Measurements from ENCODE around the gene TOP1. TPM values are rescaled to one million over a fixed set of nuclear protein-coding genes. Genes with fewer than 3 reads are reported as not detected.

The TOP1 gene
- total and polyA plus RNA-seq, 2 of the 4 experiments (the other 2 are of a cell fraction) = 14.0 to 21.5 TPM

- ChIA-PET CTCF (no interaction called here), POLR2A (ENCODE audit: unreplicated experiment) (no interaction called here)
- Histone ChIP-seq H3K14ac (replicated peaks; ENCODE audit: low read depth, low read length) (0 out of 2 replicates have a peak overlapping the region, but pooled peaks have one; percentile 5), H3K27me3 (ENCODE audit: control insufficient read depth, insufficient read depth, low read length) (no peaks in the 10 kb centered on the region), H4K91ac (ENCODE audit: insufficient read depth, low read depth, low read length) (no peak overlapping the region), H4K5ac (ENCODE audit: low read depth, low read length) (no peak overlapping the region), H3K4me1 (ENCODE audit: control insufficient read depth, insufficient read depth, low read length) (peaks cover 31% of the 10 kb centered on the region), H4K8ac (ENCODE audit: low read depth in 2 of 2, low read length in 2 of 2) (no peak overlapping the region), H3K4me2 (ENCODE audit: low read depth, low read length) (peak overlapping the region; percentile 69), H3K36me3 (ENCODE audit: control insufficient read depth, insufficient read depth, low read length) (peaks cover 6% of the 10 kb centered on the region; the same call in 1 of the 2 replicates), H2BK120ac (ENCODE audit: low read depth, low read length) (no peak overlapping the region), H3K4ac (ENCODE audit: low read depth, low read length) (0 out of 2 replicates have a peak overlapping the region, but pooled peaks have one; percentile 29), H2AK5ac (ENCODE audit: low read depth, low read length) (0 out of 2 replicates have a peak overlapping the region, but pooled peaks have one; percentile 29), H3K9me3 (ENCODE audit: control insufficient read depth, insufficient read depth, low read length) (no peaks in the 10 kb centered on the region), H3K9me1 (ENCODE audit: insufficient read depth, low read length) (peaks cover 34% of the 10 kb centered on the region), H4K20me1 (ENCODE audit: insufficient read depth, low read length) (peaks cover 96% of the 10 kb centered on the region), H2BK20ac (ENCODE audit: low read depth, low read length) (0 out of 2 replicates have a peak overlapping the region, but pooled peaks have one; percentile 39), H3K4me3 (ENCODE audit: insufficient read depth, low read depth, low read length) (no peak overlapping the region), H3K23ac (ENCODE audit: low read depth, low read length) (no peak overlapping the region; the same call in 1 of the 2 replicates), H2BK15ac (ENCODE audit: low read depth, low read length) (no peak overlapping the region), H3K27ac (ENCODE audit: insufficient read depth, low read length) (peak overlapping the region; percentile 52; the same call in 1 of the 2 replicates), H2BK5ac (ENCODE audit: low read depth, low read length, poor library complexity, severe bottlenecking) (no peak overlapping the region), H3K79me1 (ENCODE audit: low read depth in 1 of 2, low read length in 2 of 2) (peaks cover 14 to 76% of the 10 kb centered on the region in 2 experiments; a peak in 3 of 4 replicates), H3K56ac (ENCODE audit: extremely low read depth, insufficient read depth, low read length) (no peak overlapping the region), H3K18ac (ENCODE audit: low read depth, low read length) (peak overlapping the region; percentile 33; the same call in 1 of the 2 replicates), H2AK9ac (replicated peaks; ENCODE audit: low read depth, low read length, poor library complexity) (no peak overlapping the region), H2AFZ (replicated peaks; ENCODE audit: low read length, poor library complexity) (no peak overlapping the region), H3K9ac (ENCODE audit: low read depth, low read length) (no peak overlapping the region)
- in situ Hi-C loops (cut with MboI; ENCODE audit: low sequenced_read_pairs) (no loop called here), dilution Hi-C loops (cut with HindIII; ENCODE audit: low sequenced_read_pairs, unreplicated experiment) (no loop called here), intact Hi-C loops (cut with micrococcal nuclease) (no loop called here)
- WGBS, 2 experiments (ENCODE audit: extremely low coverage in 2 of 2, insufficient read length in 1 of 2) = no CpG with 5 or more reads among the region's 5 CpGs
- TF ChIP-seq CEBPB (IDR thresholded peaks at IDR 0.05; ENCODE audit: low read depth, low read length) = no peak
- TF ChIP-seq USF2 (IDR thresholded peaks at IDR 0.05; ENCODE audit: low read depth, low read length) = no peak
- no peak for TF ChIP-seq MAZ (IDR thresholded peaks at IDR 0.05; ENCODE audit: borderline replicate concordance, low read depth, low read length)
- no peak for TF ChIP-seq MXI1 (IDR thresholded peaks at IDR 0.05; ENCODE audit: borderline replicate concordance, low read depth, low read length)
- no peak for TF ChIP-seq POLR2A (IDR thresholded peaks at IDR 0.05; ENCODE audit: low read depth, low read length)
- TF ChIP-seq FOS (IDR thresholded peaks at IDR 0.05; ENCODE audit: low read depth, low read length) = no peak
- no peak for TF ChIP-seq CTCF (conservative IDR thresholded peaks at IDR 0.05; ENCODE audit: low read depth, low read length)
- TF ChIP-seq NFE2L2 (IDR thresholded peaks at IDR 0.05; ENCODE audit: low read depth, low read length) = no peak
- no peak for TF ChIP-seq SMC3 (IDR thresholded peaks at IDR 0.05; ENCODE audit: low read depth, low read length)
- TF ChIP-seq MAFK (IDR thresholded peaks at IDR 0.05; ENCODE audit: low read depth, low read length) = no peak
- no peak for TF ChIP-seq BHLHE40 (IDR thresholded peaks at IDR 0.05; ENCODE audit: low read depth, low read length)
- TF ChIP-seq ELK1 (IDR thresholded peaks at IDR 0.05; ENCODE audit: borderline replicate concordance, low read depth, low read length) = no peak
- DNase-seq (no peak), ATAC-seq (ENCODE audit: low read depth) (no peak)
- no TSS peak for BruUV-seq (replicated peaks)
Observed at GRCh38 chr20:41047279-41047974, 18.8 kb downstream of the TOP1 start.
